ENCODE data around the gene CRKL.

GRCh38 chr22:20976291-20976877 is 59.2 kb downstream of the CRKL start:
- no peak for TF ChIP-seq CTCF (IDR thresholded peaks at IDR 0.05)
- no peak for TF ChIP-seq POLR2A (IDR thresholded peaks at IDR 0.05)
